ENCODE measurements around the gene SLC6A1. TPM values are rescaled to one million over a fixed set of nuclear protein-coding genes. Genes with fewer than 3 reads are reported as not detected.
A peak's percentile ranks its signal among the peaks of the same experiment; 100 is the strongest.

The SLC6A1 gene
- total RNA-seq (2014; rRNA removed; shearing (Covaris generic)) = not detected in 2 replicates

GRCh38 chr3:10992017-10992942 lies at the start of gene SLC6A1:
SLC6A1 (plus strand) TSS chr3:10992748; CDS start chr3:11017212, 24,464 bp downstream.
- peak; percentile 15 for DNase-seq (ENCODE audit: low read depth)

GRCh38 chr3:10944866-10945265 lies 47.7 kb upstream of the SLC6A1 start:
- DNase-seq (ENCODE audit: low read depth) = no peak

GRCh38 chr3:10945683-10946287 lies 46.8 kb upstream of the SLC6A1 start:
- DNase-seq (ENCODE audit: low read depth) = peak; percentile 28

GRCh38 chr3:10946526-10946925 lies 46.0 kb upstream of the SLC6A1 start:
- no peak for DNase-seq (ENCODE audit: low read depth)

- no peak for DNase-seq (ENCODE audit: low read depth)
Measured at GRCh38 chr3:10948326-10948725, 44.2 kb upstream of the SLC6A1 start.

- no peak for DNase-seq (ENCODE audit: low read depth)
Measured at GRCh38 chr3:10949197-10949596, 43.4 kb upstream of the SLC6A1 start.

GRCh38 chr3:10950476-10951294 lies 41.9 kb upstream of the SLC6A1 start:
- peak; percentile 43 for DNase-seq (ENCODE audit: low read depth)

- no peak for DNase-seq (ENCODE audit: low read depth)
Measured at GRCh38 chr3:10951295-10951926, 41.1 kb upstream of the SLC6A1 start.

- DNase-seq (ENCODE audit: low read depth) = no peak
Measured at GRCh38 chr3:10952525-10952924, 40.0 kb upstream of the SLC6A1 start.

GRCh38 chr3:10954740-10955139 lies 37.8 kb upstream of the SLC6A1 start:
- DNase-seq (ENCODE audit: low read depth) = no peak

- DNase-seq (ENCODE audit: low read depth) = no peak
Measured at GRCh38 chr3:10955711-10956453, 36.7 kb upstream of the SLC6A1 start.

- no peak for DNase-seq (ENCODE audit: low read depth)
Measured at GRCh38 chr3:10956531-10956930, 36.0 kb upstream of the SLC6A1 start.

- no peak for DNase-seq (ENCODE audit: low read depth)
Measured at GRCh38 chr3:10956986-10957385, 35.6 kb upstream of the SLC6A1 start.

GRCh38 chr3:10957976-10958749 lies 34.4 kb upstream of the SLC6A1 start:
- peak; percentile 44 for DNase-seq (ENCODE audit: low read depth)

GRCh38 chr3:10960255-10960654 lies 32.3 kb upstream of the SLC6A1 start:
- no peak for DNase-seq (ENCODE audit: low read depth)

- no peak for DNase-seq (ENCODE audit: low read depth)
Measured at GRCh38 chr3:10961921-10962320, 30.6 kb upstream of the SLC6A1 start.

GRCh38 chr3:10962481-10963036 lies 30.0 kb upstream of the SLC6A1 start:
- no peak for DNase-seq (ENCODE audit: low read depth)

- peak; percentile 14 for DNase-seq (ENCODE audit: low read depth)
Measured at GRCh38 chr3:10964537-10965167, 27.9 kb upstream of the SLC6A1 start.

GRCh38 chr3:10968401-10968800 lies 24.1 kb upstream of the SLC6A1 start:
- no peak for DNase-seq (ENCODE audit: low read depth)
